Measurements from ENCODE around the gene SLC27A4. TPM values are rescaled to one million over a fixed set of nuclear protein-coding genes. Genes with fewer than 3 reads are reported as not detected.
A peak's percentile ranks its signal among the peaks of the same experiment; 100 is the strongest.

The SLC27A4 gene
- total and polyA plus RNA-seq, 2 of the 13 experiments (the other 11 are each of a cell fraction or from before 2014, with no cell fraction given): 10.6 to 18.8 TPM

DNA sequence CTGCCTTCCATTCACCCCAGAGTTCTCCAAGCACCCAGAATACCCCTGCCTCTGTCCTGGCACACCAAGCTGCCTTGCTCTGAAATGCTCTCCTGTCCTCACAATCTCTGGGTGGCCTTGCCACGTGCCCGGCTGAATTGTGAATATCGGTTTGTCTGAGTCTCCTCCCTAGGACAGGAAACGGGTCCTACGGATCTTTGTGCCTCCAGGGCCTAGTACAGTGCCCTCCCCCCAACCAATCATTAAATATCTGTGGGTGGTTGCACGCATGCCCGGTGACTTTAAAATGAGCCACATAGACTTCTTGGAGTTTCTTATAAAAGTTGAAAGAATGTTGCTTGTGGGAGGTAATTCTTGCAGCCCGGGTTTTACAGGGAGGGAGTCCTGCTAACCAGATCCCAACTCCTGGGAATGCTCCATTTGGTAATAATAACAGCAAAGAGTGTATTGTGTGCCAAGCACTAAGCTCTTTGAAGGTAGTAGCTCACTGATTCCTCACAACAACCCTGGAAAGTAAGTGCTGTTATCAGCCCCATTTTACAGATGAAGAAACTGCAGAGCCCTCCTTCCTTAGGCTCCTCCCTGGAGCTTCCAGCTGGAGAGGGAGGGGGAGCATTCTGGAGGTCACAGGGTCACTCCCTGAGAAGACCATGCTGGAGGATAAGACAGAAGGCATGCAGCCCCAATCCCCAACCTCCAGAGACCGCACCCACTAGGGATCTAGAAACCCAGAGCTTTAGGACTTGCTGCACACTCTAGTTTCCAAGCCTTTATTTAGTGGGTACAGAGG, 54.2 kb downstream of the SLC27A4 start (continued):
- TF ChIP-seq ZNF230 (CRISPR knock-in tag; IDR thresholded peaks at IDR 0.05): no peak
- no peak for TF ChIP-seq ZSCAN12 (CRISPR knock-in tag; IDR thresholded peaks at IDR 0.05)
- TF ChIP-seq SOX6 (IDR thresholded peaks at IDR 0.05): no peak
- 0 out of 2 replicates have a peak, but pooled peaks have one; percentile 22 for TF ChIP-seq SOX6 (CRISPR knock-in tag; IDR thresholded peaks at IDR 0.05)
- no peak for TF ChIP-seq CBFB (CRISPR knock-in tag; IDR thresholded peaks at IDR 0.05)
- TF ChIP-seq KDM2A (CRISPR knock-in tag; IDR thresholded peaks at IDR 0.05; ENCODE audit: borderline replicate concordance, low read depth): peak; percentile 25; the same call in 1 of the 2 replicates
- TF ChIP-seq ZNF572 (CRISPR knock-in tag; IDR thresholded peaks at IDR 0.05): no peak
- TF ChIP-seq ZNF282 (IDR thresholded peaks at IDR 0.05; ENCODE audit: partially characterized antibody): no peak

DNA sequence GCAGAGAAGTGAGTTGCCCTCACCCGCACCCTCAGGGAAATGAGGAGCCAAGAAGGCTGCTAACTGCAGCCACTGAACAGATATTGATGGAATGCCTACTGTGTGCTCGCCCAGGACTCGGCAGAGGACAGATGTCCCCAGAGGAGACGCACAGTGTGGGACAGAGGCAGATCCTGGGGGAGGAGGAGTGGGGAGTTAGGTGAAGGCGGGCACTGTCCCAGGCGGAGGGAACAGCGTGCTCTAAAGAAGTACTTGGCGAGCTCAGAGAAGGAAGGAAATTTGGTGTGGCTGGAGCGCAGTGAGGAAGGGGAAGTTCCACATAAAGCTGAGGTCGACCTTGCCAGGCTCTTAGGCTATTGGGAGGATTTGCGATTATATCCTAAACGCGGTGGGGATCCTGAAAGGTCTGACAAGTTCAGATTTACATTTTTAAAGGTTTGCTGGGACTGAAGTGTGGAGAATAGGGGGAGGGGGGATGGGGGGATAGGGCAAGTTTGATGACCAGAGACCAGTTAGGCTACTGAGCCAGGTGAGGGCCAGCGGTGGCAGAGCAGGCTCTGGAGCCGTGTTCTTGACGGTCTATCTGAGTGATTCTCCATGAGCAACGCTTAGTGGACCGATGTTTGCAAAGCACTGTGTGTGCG, 56.8 kb downstream of the SLC27A4 start:
- Histone ChIP-seq H3K36me3 (replicated peaks in 1 of 2; ENCODE audit: control insufficient read depth in 1 of 2, insufficient read depth in 2 of 2, low read length in 2 of 2) (peaks cover 0 to 2% of the 10 kb centered on the region in 2 experiments; a peak in 1 of 5 replicates), H3K79me2 (ENCODE audit: insufficient read depth, low read length) (no peaks in the 10 kb centered on the region), H2AFZ (ENCODE audit: low read length) (no peak overlapping the region), H3K4me3 (replicated peaks in 1 of 3; ENCODE audit: insufficient read depth in 1 of 3, low read depth in 2 of 3, low read length in 3 of 3) (no peak overlapping the region; a peak in 1 of 6 replicates), H3K4me1 (ENCODE audit: insufficient read depth, low read length) (peaks cover 28% of the 10 kb centered on the region), H3K27me3 (ENCODE audit: control insufficient read depth in 1 of 2, insufficient read depth in 2 of 2, low read length in 2 of 2) (peaks cover 2 to 13% of the 10 kb centered on the region in 2 experiments; a peak in 2 of 5 replicates), H3K27ac (ENCODE audit: extremely low read length, insufficient read depth, low read length) (no peak overlapping the region), H3K9ac (ENCODE audit: insufficient read depth, low read depth, low read length) (no peak overlapping the region), H4K20me1 (ENCODE audit: insufficient read depth, low read length) (no peaks in the 10 kb centered on the region), H3K9me3 (ENCODE audit: low read length) (no peaks in the 10 kb centered on the region), H3K4me2 (ENCODE audit: low read depth, low read length) (peak overlapping the region; percentile 71)
- TF ChIP-seq SNAPC2 (CRISPR knock-in tag; IDR thresholded peaks at IDR 0.05) (no peak), ZKSCAN1 (IDR thresholded peaks at IDR 0.05; ENCODE audit: low read length) (peak; percentile 68; the same call in 1 of the 2 replicates), KAT8 (CRISPR knock-in tag; IDR thresholded peaks at IDR 0.05) (no peak)
- TF ChIP-seq, protein P1, sequence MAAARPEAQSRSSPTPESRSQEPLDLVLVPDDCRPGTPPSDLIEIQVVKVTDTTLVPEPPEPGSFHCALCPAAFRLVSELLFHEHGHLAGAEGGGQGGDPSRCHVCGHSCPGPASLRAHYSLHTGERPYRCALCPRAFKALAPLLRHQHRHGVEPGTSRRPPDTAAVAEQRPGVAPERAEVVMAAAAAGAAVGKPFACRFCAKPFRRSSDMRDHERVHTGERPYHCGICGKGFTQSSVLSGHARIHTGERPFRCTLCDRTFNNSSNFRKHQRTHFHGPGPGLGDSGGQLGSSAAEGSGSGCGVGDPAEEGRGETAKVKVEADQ (CRISPR knock-in tag; IDR thresholded peaks at IDR 0.05; ENCODE audit: borderline replicate concordance): no peak
- TF ChIP-seq, protein P2, sequence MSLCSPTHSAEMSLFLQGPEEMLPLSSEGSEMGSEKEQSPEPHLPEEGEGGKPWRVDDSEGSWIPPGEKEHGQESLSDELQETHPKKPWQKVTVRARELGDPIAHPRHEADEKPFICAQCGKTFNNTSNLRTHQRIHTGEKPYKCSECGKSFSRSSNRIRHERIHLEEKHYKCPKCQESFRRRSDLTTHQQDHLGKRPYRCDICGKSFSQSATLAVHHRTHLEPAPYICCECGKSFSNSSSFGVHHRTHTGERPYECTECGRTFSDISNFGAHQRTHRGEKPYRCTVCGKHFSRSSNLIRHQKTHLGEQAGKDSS (CRISPR knock-in tag; IDR thresholded peaks at IDR 0.05; ENCODE audit: borderline replicate concordance, low read depth): no peak
- WGBS (ENCODE audit: low lambda C conversion rate): 23% methylated on average over 19 of the region's 19 CpGs
- BruUV-seq (replicated peaks): no TSS peak
- intact Hi-C loops (cut with micrococcal nuclease; ENCODE audit: unreplicated experiment): no loop called here
- ChIA-PET POLR2A (interaction anchor here (2.1 kb wide), 1 partner anchor 23 kb away, joined by 4 read pairs; no protein-coding TSS in a partner anchor), CTCF (ENCODE audit: low intra/inter-chr PET ratio, low total read pairs) (no interaction called here)
- ATAC-seq (peak; percentile 65), FAIRE-seq (no peak), DNase-seq (ENCODE audit: low spot score) (peak; percentile 25)
- in situ Hi-C loops (cut with HindIII; ENCODE audit: extremely low pct_ligation_motif_present, low pct_unique_long_range_greater_than_20kb): no loop called here
